Liver (tissue), 9 donors: ENCODE results near the gene ACAN. TPM values are rescaled to one million over a fixed set of nuclear protein-coding genes. Genes with fewer than 3 reads are reported as not detected.

Experiments
- DNase-seq: peaks from one replicate; pipeline ENCODE4 v3.0.0-alpha.2; 2017; ENCODE audit warnings: low spot score
- H3K27ac ChIP-seq, 2 donors: one replicate each; pipeline ENCODE4 v1.7.0; 2013; ENCODE audit warnings: inconsistent platforms in 2 of 2, low read length in 2 of 2, control low read depth in 1 of 2, low read depth in 1 of 2, mild to moderate bottlenecking in 1 of 2
- H3K27me3 ChIP-seq, 4 donors: one replicate each; pipeline versions ENCODE4 v1.6.1 to v1.7.0; 2013; ENCODE audit warnings: low read length in 3 of 4, inconsistent platforms in 1 of 4, mild to moderate bottlenecking in 1 of 4, moderate library complexity in 1 of 4; ENCODE audit not compliant: control insufficient read depth in 4 of 4, insufficient read depth in 4 of 4
- H3K36me3 ChIP-seq, 4 donors: one replicate each; pipeline versions ENCODE4 v1.6.1 to v1.7.0; 2013; ENCODE audit warnings: low read length in 3 of 4, mild to moderate bottlenecking in 3 of 4, low read depth in 1 of 4, moderate library complexity in 1 of 4; ENCODE audit not compliant: control insufficient read depth in 4 of 4, insufficient read depth in 3 of 4
- H3K4me1 ChIP-seq, 4 donors: one replicate each; pipeline versions ENCODE4 v1.6.1 to v1.7.0; 2013; ENCODE audit warnings: low read length in 3 of 4, mild to moderate bottlenecking in 3 of 4, moderate library complexity in 1 of 4; ENCODE audit not compliant: control insufficient read depth in 4 of 4, insufficient read depth in 4 of 4
- H3K4me3 ChIP-seq, 3 donors: one replicate each; pipeline versions ENCODE4 v1.6.1 to v1.7.0; 2013; ENCODE audit warnings: low read length in 3 of 3, control low read depth in 1 of 3, low read depth in 1 of 3, mild to moderate bottlenecking in 1 of 3
- H3K9ac ChIP-seq, 2 donors: one replicate each; pipeline ENCODE4 v1.7.0; 2013; ENCODE audit warnings: low read length in 2 of 2, mild to moderate bottlenecking in 2 of 2, moderate library complexity in 2 of 2, control low read depth in 1 of 2, low read depth in 1 of 2
- H3K9me3 ChIP-seq, 4 donors: one replicate each; pipeline versions ENCODE4 v1.6.1 to v1.7.0; 2013; ENCODE audit warnings: low read length in 3 of 4; ENCODE audit not compliant: control insufficient read depth in 4 of 4
- EGR1 ChIP-seq, 2 donors: IDR thresholded peaks; 2 replicates each; pipeline ENCODE4 v1.6.1; 2016 to 2018; ENCODE audit warnings: antibody characterized with exemption in 2 of 2, low read depth in 2 of 2
- FOXA1 ChIP-seq: IDR thresholded peaks from 2 replicates; pipeline ENCODE4 v1.6.1; 2016; ENCODE audit warnings: antibody characterized with exemption
- FOXA2 ChIP-seq: IDR thresholded peaks from 2 replicates; pipeline ENCODE4 v1.6.1; 2016; ENCODE audit warnings: antibody characterized with exemption
- GABPA ChIP-seq, 2 donors: IDR thresholded peaks in 1 of 2; conservative IDR thresholded peaks in 1 of 2; 2 replicates each; pipeline ENCODE4 v1.6.1; 2016; ENCODE audit warnings: antibody characterized with exemption in 2 of 2, mild to moderate bottlenecking in 1 of 2, moderate library complexity in 1 of 2
- HNF4A ChIP-seq, 2 donors: conservative IDR thresholded peaks; 2 replicates each; pipeline ENCODE4 v1.6.1; 2016; ENCODE audit warnings: antibody characterized with exemption in 2 of 2, mild to moderate bottlenecking in 2 of 2
- HNF4G ChIP-seq: IDR thresholded peaks from 2 replicates; pipeline ENCODE4 v1.6.1; 2016; ENCODE audit warnings: antibody characterized with exemption
- JUND ChIP-seq, 2 donors: IDR thresholded peaks; 2 replicates each; pipeline ENCODE4 v1.6.1; 2016; ENCODE audit warnings: antibody characterized with exemption in 2 of 2
- NR2F2 ChIP-seq: IDR thresholded peaks from 2 replicates; pipeline ENCODE4 v1.6.1; 2016; ENCODE audit warnings: antibody characterized with exemption
- RAD21 ChIP-seq, 2 donors: IDR thresholded peaks; 2 replicates each; pipeline ENCODE4 v1.6.1; 2016; ENCODE audit warnings: antibody characterized with exemption in 2 of 2, mild to moderate bottlenecking in 2 of 2
- RXRA ChIP-seq, 2 donors: IDR thresholded peaks; 2 replicates each; pipeline ENCODE4 v1.6.1; 2017 to 2018; ENCODE audit warnings: antibody characterized with exemption in 2 of 2, mild to moderate bottlenecking in 1 of 2
- SP1 ChIP-seq: IDR thresholded peaks from 2 replicates; pipeline ENCODE4 v1.6.1; 2018; ENCODE audit warnings: antibody characterized with exemption, mild to moderate bottlenecking
- TAF1 ChIP-seq: conservative IDR thresholded peaks from 2 replicates; pipeline ENCODE4 v1.6.1; 2016; ENCODE audit warnings: antibody characterized with exemption, mild to moderate bottlenecking
- YY1 ChIP-seq: IDR thresholded peaks from 2 replicates; pipeline ENCODE4 v1.6.1; 2016; ENCODE audit warnings: antibody characterized with exemption, mild to moderate bottlenecking
- WGBS: extraction: QIAGEN DNeasy Blood & Tissue Kit; methylation state at CpG from one replicate; pipeline ENCODE4 v1.1.7; 2013; 5-methylcytosine and 5-hydroxymethylcytosine counted together
- polyA plus RNA-seq, 2 donors: library from polyadenylated mRNA; stranded (reverse) in 1 of 2; unstranded in 1 of 2; fragments of 200-250 nt in 1 of 2; fragments of >200 nt in 1 of 2; fragmentation: Nextera tagmentation in 1 of 2; extraction: Ambion mirVana in 1 of 2; gene quantifications; one replicate each; pipeline versions ENCODE4 v1.2.1 to v1.2.3, GENCODE V29; 2013 to 2015
- total RNA-seq, 2 donors: library from RNA; depleted of rRNA; stranded (reverse); fragments of >200 nt; gene quantifications; one replicate each; pipeline ENCODE4 v1.2.3, GENCODE V29; 2014
- TF ChIP-seq, protein P1 (sequence below): fragments of 150-350 bp; IDR thresholded peaks from 2 replicates; pipeline ENCODE4 v1.5.1; 2017; ENCODE audit warnings: improper control_type of control experiment, low read depth, low read length; ENCODE audit not compliant: missing input control
- TF ChIP-seq, protein P2 (sequence below): IDR thresholded peaks from 2 replicates; pipeline ENCODE4 v1.6.1; 2016; ENCODE audit warnings: antibody characterized with exemption, mild to moderate bottlenecking
- TF ChIP-seq, protein P3 (sequence below): IDR thresholded peaks from 2 replicates; pipeline ENCODE4 v1.6.1; 2016; ENCODE audit warnings: antibody characterized with exemption
- TF ChIP-seq, protein P4 (sequence below): IDR thresholded peaks from 2 replicates; pipeline ENCODE4 v1.6.1; 2016; ENCODE audit warnings: antibody characterized with exemption
- TF ChIP-seq, protein P5 (sequence below): IDR thresholded peaks from 2 replicates; pipeline ENCODE4 v1.6.1; 2016; ENCODE audit warnings: antibody characterized with exemption
- donor health status: healthy.
- donor health status: healthy.
- donor health status: healthy.
- donor health status: healthy.
- donor health status: healthy.

Gene ACAN
- total and polyA plus RNA-seq, 4 donors, result under 0.01 to 0.05 (median under 0.01) TPM; not detected in 1

DNA sequence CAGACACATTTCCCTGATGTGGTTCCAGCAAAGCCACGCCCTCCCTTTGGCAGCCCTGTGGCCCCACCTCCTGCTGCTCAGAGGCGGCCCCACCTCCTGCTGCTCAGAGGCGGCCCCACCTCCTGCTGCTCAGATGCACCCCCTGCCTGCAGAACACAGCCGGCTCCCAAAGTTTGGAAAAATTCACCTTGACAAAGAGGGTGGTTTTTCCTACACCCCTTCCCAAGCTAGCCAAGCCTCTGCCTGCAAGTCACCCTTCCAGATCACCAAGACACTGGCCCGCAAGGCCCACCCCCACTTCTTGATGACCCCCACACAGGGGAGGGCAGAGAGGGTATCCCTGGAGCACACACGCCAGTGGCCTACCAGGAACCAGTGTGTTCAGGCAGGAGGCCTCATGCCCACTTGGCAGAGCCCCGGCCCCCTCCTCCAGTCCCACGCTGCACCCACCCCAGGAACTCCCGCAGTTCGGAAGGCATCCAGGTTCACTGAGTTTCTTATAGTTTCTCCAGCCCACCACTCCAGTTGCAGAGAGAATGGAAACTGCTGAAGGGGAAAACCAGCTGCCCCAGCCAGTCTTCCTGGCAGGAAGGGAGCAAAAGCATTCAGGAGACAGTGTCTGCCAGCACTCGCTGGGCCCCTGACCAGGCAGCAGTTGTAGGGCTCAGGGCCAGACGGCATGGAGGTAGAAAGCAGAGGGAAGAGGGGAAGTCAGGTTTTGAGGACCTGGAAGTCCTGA is 94.4 kb downstream of the ACAN start:
- Histone ChIP-seq H3K9me3 (no peaks in the 10 kb centered on the region), H3K4me1 (peaks cover 0 to 16% (median 10%) of the 10 kb centered on the region in 4 donors), H3K36me3 (no peaks in the 10 kb centered on the region), H3K9ac (no peak overlapping the region), H3K4me3 (no peak overlapping the region), H3K27ac (no peak overlapping the region), H3K27me3 (peaks cover 0 to 10% (median 2%) of the 10 kb centered on the region in 4 donors)
- WGBS, result 56% methylated on average over 12 of the region's 12 CpGs
- TF ChIP-seq RAD21 (IDR thresholded peaks at IDR 0.05) (peak; percentile 64 to 66), JUND (IDR thresholded peaks at IDR 0.05) (no peak)
- TF ChIP-seq, protein P1, sequence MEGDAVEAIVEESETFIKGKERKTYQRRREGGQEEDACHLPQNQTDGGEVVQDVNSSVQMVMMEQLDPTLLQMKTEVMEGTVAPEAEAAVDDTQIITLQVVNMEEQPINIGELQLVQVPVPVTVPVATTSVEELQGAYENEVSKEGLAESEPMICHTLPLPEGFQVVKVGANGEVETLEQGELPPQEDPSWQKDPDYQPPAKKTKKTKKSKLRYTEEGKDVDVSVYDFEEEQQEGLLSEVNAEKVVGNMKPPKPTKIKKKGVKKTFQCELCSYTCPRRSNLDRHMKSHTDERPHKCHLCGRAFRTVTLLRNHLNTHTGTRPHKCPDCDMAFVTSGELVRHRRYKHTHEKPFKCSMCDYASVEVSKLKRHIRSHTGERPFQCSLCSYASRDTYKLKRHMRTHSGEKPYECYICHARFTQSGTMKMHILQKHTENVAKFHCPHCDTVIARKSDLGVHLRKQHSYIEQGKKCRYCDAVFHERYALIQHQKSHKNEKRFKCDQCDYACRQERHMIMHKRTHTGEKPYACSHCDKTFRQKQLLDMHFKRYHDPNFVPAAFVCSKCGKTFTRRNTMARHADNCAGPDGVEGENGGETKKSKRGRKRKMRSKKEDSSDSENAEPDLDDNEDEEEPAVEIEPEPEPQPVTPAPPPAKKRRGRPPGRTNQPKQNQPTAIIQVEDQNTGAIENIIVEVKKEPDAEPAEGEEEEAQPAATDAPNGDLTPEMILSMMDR, result peak; percentile 54
- DNase-seq, result peak; percentile 67

DNA sequence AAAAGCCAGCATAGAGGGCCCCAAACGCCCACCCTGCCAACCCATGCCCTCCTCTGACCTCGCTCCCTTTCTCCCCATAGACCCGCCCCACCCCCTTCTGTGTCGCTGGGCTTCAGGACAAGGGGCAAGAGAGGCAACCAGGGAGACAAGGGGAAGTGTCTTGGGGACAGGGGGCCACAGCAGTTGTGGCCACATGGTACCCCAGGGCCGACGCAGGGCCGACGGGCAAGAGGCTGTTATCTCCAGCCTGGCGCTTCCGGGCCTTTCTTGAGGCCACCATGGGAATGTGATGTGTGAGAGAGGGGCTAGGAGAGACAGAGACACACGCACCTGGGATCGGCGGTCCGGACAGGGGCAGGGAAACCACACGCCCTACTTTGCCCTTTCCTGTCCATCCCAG is 95.5 kb downstream of the ACAN start:
- no peak for DNase-seq
- Histone ChIP-seq H3K27ac (no peak overlapping the region), H3K9me3 (no peaks in the 10 kb centered on the region), H3K4me3 (no peak overlapping the region), H3K4me1 (peaks cover 0 to 16% (median 10%) of the 10 kb centered on the region in 4 donors), H3K27me3 (peaks cover 0 to 8% (median 2%) of the 10 kb centered on the region in 4 donors), H3K9ac (no peak overlapping the region), H3K36me3 (no peaks in the 10 kb centered on the region)
- 91% methylated on average over 15 of the region's 15 CpGs for WGBS
- TF ChIP-seq YY1 (no peak), RAD21 (IDR thresholded peaks at IDR 0.05) (no peak), FOXA1 (no peak), RXRA (IDR thresholded peaks at IDR 0.05) (no peak), SP1 (no peak), HNF4G (no peak), EGR1 (IDR thresholded peaks at IDR 0.05; ENCODE audit: low read depth in 2 of 2) (no peak), NR2F2 (no peak), TAF1 (no peak), GABPA (IDR thresholded peaks at IDR 0.05 in 1 of 2, conservative IDR thresholded peaks at IDR 0.05 in 1 of 2) (no peak), FOXA2 (no peak), JUND (IDR thresholded peaks at IDR 0.05) (no peak), HNF4A (conservative IDR thresholded peaks at IDR 0.05) (no peak)
- TF ChIP-seq, protein P2, sequence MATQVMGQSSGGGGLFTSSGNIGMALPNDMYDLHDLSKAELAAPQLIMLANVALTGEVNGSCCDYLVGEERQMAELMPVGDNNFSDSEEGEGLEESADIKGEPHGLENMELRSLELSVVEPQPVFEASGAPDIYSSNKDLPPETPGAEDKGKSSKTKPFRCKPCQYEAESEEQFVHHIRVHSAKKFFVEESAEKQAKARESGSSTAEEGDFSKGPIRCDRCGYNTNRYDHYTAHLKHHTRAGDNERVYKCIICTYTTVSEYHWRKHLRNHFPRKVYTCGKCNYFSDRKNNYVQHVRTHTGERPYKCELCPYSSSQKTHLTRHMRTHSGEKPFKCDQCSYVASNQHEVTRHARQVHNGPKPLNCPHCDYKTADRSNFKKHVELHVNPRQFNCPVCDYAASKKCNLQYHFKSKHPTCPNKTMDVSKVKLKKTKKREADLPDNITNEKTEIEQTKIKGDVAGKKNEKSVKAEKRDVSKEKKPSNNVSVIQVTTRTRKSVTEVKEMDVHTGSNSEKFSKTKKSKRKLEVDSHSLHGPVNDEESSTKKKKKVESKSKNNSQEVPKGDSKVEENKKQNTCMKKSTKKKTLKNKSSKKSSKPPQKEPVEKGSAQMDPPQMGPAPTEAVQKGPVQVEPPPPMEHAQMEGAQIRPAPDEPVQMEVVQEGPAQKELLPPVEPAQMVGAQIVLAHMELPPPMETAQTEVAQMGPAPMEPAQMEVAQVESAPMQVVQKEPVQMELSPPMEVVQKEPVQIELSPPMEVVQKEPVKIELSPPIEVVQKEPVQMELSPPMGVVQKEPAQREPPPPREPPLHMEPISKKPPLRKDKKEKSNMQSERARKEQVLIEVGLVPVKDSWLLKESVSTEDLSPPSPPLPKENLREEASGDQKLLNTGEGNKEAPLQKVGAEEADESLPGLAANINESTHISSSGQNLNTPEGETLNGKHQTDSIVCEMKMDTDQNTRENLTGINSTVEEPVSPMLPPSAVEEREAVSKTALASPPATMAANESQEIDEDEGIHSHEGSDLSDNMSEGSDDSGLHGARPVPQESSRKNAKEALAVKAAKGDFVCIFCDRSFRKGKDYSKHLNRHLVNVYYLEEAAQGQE, result no peak
- TF ChIP-seq, protein P3, sequence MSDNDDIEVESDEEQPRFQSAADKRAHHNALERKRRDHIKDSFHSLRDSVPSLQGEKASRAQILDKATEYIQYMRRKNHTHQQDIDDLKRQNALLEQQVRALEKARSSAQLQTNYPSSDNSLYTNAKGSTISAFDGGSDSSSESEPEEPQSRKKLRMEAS, result no peak
- TF ChIP-seq, protein P1, result no peak
- TF ChIP-seq, protein P4, sequence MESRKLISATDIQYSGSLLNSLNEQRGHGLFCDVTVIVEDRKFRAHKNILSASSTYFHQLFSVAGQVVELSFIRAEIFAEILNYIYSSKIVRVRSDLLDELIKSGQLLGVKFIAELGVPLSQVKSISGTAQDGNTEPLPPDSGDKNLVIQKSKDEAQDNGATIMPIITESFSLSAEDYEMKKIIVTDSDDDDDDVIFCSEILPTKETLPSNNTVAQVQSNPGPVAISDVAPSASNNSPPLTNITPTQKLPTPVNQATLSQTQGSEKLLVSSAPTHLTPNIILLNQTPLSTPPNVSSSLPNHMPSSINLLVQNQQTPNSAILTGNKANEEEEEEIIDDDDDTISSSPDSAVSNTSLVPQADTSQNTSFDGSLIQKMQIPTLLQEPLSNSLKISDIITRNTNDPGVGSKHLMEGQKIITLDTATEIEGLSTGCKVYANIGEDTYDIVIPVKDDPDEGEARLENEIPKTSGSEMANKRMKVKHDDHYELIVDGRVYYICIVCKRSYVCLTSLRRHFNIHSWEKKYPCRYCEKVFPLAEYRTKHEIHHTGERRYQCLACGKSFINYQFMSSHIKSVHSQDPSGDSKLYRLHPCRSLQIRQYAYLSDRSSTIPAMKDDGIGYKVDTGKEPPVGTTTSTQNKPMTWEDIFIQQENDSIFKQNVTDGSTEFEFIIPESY, result no peak
- TF ChIP-seq, protein P5, sequence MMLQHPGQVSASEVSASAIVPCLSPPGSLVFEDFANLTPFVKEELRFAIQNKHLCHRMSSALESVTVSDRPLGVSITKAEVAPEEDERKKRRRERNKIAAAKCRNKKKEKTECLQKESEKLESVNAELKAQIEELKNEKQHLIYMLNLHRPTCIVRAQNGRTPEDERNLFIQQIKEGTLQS, result no peak
